ENCODE measurements around the gene MAS1.

MAS1 gene

GRCh38 chr6:159877256-159877808 is 13.5 kb upstream of the MAS1 start:
- DNase-seq (ENCODE audit: low spot score), result no peak
- in situ Hi-C loops (cut with MboI; ENCODE audit: low pct_unique_long_range_greater_than_20kb, low sequenced_read_pairs, unreplicated experiment), result no loop called here
- TF ChIP-seq CTCF (IDR thresholded peaks at IDR 0.05; ENCODE audit: extremely low read depth, insufficient read depth, missing control alignments), result no peak

- no peak for DNase-seq (ENCODE audit: low spot score)
- no peak for TF ChIP-seq CTCF (IDR thresholded peaks at IDR 0.05; ENCODE audit: extremely low read depth, insufficient read depth, missing control alignments)
- in situ Hi-C loops (cut with MboI; ENCODE audit: low pct_unique_long_range_greater_than_20kb, low sequenced_read_pairs, unreplicated experiment), result no loop called here
Measured at GRCh38 chr6:159878341-159878740, 12.4 kb upstream of the MAS1 start.

- no peak for DNase-seq (ENCODE audit: low spot score)
- in situ Hi-C loops (cut with MboI; ENCODE audit: low pct_unique_long_range_greater_than_20kb, low sequenced_read_pairs, unreplicated experiment), result no loop called here
Measured at GRCh38 chr6:159879856-159880255, 10.9 kb upstream of the MAS1 start.

GRCh38 chr6:159880412-159880975 is 10.3 kb upstream of the MAS1 start:
- in situ Hi-C loops (cut with MboI; ENCODE audit: low pct_unique_long_range_greater_than_20kb, low sequenced_read_pairs, unreplicated experiment), result no loop called here
- no peak for TF ChIP-seq CTCF (IDR thresholded peaks at IDR 0.05; ENCODE audit: extremely low read depth, insufficient read depth, missing control alignments)
- no peak for DNase-seq (ENCODE audit: low spot score)

More at GRCh38 chr6:159879856-159880255, 10.9 kb upstream of the MAS1 start:
- no peak for TF ChIP-seq CTCF (IDR thresholded peaks at IDR 0.05; ENCODE audit: extremely low read depth, insufficient read depth, missing control alignments)

GRCh38 chr6:159884720-159885119 is 6.1 kb upstream of the MAS1 start:
- no peak for DNase-seq (ENCODE audit: low spot score)
- no peak for TF ChIP-seq CTCF (IDR thresholded peaks at IDR 0.05; ENCODE audit: extremely low read depth, insufficient read depth, missing control alignments)
- in situ Hi-C loops (cut with MboI; ENCODE audit: low pct_unique_long_range_greater_than_20kb, low sequenced_read_pairs, unreplicated experiment), result no loop called here

DNA sequence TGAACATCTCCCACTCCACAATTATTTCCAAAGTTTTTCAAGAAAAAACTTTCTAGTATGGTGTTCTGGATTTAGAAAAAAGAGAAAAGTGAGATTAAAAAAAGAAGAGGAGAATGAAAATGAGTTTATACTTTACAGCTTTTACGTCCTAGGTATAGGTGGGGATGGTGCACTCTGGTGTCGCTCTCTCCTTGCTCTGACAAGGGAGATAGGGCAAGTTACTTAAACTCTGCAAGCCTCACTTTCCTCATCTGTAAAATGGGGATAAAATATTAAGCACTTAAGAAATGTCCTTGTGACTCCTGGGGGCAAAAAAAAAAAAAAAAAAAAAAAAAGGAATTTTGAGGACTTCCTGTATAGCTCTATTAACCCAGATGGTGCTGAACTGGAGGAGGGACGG is 4.5 kb upstream of the MAS1 start:
- no peak for DNase-seq (ENCODE audit: low spot score)
- no peak for TF ChIP-seq CTCF (IDR thresholded peaks at IDR 0.05; ENCODE audit: extremely low read depth, insufficient read depth, missing control alignments)
- in situ Hi-C loops (cut with MboI; ENCODE audit: low pct_unique_long_range_greater_than_20kb, low sequenced_read_pairs, unreplicated experiment), result no loop called here

All from GM13977 (cell line).